Activated T-cell treated with anti-CD3 and anti-CD28 coated beads for 24 hours (primary cell): ENCODE measurements around the gene PCDH1.
A peak's percentile ranks its signal among the peaks of the same experiment; 100 is the strongest.
"Not testable (repeated sequence)": the region's sequence is repeated elsewhere in the genome, so short reads cannot be mapped to it uniquely, and the experiment has no call there.

Experiments
- DNase-seq: peaks from one replicate; pipeline ENCODE4 v3.0.0-alpha.2; 2020; ENCODE audit warnings: low read depth

The PCDH1 gene

GRCh38 chr5:141878186-141878710 is at the start of gene PCDH1:
Gene PCDH1 (minus strand): TSS chr5:141878410. CDS start chr5:141878262, 148 bp downstream.
- DNase-seq = no peak

DNA sequence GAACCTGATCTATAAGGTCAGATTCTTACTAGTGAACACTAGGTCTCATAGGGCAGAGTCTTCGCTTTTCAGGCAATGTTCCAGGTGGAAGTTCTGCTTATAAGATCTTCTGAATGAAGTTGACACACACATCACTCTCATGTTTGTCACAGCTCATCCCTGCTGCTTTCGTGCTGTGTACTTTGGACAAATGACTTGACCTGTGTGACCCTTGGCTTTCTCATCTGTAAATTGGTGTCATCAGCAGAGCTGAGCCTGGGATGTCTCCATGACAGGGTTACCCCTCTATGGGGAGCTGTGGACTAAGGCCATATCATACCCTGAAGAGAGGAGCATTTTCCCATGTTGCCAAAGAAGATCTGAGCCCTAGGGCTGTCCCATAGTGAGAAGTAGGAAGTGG is 48.2 kb upstream of the PCDH1 start:
- no peak for DNase-seq

- DNase-seq = peak; percentile 96
Observed at GRCh38 chr5:141923448-141924313, 45.5 kb upstream of the PCDH1 start, which contains the start of gene DELE1. Gene DELE1 (plus strand): TSS chr5:141923871. CDS start chr5:141923942, 71 bp downstream.

DNA sequence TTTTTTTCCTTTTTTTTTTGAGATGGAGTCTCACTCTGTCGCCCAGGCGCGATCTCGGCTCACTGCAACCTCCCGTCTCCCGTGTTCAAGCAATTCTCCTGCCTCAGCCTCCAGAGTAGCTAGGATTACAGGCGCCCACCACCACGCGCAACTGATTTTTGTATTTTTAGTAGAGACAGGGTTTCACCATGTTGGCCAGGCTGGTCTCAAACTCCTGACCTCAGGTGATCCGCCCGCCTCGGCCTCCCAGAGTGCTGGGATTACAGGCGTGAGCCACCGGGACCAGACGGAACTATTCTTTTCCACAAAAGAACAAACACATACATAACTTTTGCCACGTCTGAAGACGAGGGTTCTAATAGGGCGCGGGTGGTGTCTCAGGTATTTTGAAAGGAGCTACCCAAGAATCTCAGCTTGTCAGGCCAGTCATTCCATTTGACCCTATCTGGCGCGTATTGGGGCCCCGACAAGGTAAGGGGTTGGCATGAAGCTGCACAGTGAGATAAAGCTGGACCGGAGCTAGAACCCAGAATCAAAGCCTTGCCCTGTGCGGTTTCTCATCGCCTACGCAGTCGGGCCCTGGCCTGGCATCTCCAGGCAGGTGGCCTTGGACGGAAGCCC is 44.7 kb upstream of the PCDH1 start:
- DNase-seq = not testable (repeated sequence)

GRCh38 chr5:141920771-141921170 is 42.6 kb upstream of the PCDH1 start:
- no peak for DNase-seq

DNA sequence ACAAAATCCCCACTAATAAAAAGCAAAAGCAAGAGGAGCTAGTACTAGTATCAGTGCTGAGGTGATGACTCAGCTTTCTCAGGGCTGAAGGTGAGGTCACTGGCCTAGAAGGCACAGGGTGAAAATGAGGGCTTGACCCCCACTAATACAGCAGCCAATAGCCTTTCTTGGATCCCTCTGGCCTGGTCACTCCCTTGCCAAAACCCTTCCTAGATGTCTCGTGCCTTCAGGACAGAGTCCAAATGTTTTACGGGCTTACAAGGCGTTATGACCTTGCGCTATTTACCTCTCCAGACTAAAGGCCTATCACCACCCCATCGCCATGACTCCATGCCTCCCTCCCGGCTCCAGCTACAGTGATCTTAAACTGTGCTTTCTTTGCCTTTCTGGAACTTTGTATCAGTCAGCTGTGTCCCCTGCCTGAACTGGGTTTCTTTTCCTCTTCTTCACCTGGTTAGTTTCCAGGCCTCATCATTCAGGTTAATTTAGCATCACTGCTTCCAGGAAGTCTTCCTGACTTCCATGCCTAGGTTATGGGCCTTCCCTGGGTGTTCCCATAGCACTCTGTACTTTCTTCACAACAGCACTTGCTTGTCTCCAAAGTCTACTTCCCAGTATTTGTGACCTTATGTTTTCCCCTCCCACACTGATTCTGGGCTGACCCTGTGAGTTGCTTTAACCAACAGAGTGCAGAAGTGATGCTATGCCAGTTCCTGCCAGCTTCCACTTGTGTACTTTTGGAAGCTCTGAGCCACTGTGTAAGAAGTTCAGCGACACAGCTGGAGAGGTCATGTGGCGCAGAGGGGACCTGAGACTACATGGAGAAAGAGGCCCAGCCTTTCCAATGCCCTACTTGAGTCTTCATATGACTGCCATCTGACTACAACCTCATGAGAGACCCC is 41.3 kb upstream of the PCDH1 start:
- no peak for DNase-seq

- no peak for DNase-seq
Observed at GRCh38 chr5:141917760-141918159, 39.5 kb upstream of the PCDH1 start.

DNA sequence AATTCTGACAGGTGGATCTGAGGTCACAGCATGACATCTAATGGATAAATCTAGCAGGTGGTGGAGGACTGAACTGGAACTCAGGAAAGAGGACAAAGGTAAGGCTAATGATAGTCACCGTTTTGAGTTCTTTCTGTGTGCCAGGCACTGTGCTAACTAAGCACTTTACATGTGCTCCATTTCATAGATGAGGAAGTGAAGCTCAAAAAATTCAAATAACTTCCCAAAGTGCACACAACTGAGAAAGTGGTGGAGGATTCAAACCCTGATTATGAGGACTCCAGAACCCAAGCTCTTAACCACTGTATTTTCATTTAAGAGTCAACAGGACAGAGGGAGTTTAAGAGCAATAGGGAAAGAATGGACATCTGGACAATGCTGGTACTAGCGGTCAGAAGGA is 38.3 kb upstream of the PCDH1 start:
- DNase-seq = no peak

GRCh38 chr5:141915881-141916336 is 37.7 kb upstream of the PCDH1 start:
- DNase-seq = no peak

DNA sequence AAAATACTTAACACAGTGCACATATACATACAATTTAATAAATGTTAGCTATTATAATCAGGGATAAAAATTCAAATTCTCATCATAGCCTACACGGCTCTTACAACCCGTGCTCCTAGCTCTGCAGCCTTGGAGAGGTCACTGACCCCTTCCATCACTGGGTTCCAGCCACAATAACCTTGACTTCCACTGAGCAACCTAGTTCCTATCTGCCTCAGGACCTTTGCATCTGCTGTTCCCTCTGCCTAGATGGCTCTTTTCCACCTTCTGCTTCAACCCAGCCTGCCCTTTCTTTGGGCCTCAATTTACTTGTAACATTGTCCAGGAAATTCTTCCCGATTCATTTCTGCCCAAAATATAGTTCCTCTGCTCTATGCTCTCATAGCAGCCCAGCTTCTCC is 36.6 kb upstream of the PCDH1 start:
- no peak for DNase-seq

DNA sequence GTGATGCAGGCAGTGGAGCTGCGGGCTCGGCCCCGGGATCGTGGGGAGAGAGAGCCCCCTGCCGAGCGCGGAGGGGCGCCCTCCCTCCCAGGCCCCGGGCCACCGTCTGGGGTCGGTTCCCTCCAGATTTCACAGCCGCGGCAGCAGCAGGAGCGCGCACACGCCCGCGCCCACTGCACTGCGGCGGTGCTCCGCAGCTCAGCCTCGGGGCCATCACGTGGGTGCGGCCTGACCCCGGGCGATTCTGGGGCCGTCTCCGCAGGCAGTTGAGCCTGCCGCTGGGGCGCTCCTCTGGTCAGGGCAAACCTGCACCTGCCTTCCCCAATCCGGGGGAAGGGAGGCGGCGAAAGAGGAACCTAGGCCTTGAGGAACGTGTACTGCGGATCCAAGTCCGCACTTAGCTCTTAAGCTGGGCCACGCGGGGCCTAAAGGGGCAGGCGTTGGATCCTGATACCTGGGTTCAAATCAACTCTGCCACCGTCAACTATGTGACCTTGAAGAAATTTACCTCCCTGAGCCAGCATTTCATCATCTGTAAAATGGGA is 36.1 kb upstream of the PCDH1 start:
- peak; percentile 2 for DNase-seq

DNA sequence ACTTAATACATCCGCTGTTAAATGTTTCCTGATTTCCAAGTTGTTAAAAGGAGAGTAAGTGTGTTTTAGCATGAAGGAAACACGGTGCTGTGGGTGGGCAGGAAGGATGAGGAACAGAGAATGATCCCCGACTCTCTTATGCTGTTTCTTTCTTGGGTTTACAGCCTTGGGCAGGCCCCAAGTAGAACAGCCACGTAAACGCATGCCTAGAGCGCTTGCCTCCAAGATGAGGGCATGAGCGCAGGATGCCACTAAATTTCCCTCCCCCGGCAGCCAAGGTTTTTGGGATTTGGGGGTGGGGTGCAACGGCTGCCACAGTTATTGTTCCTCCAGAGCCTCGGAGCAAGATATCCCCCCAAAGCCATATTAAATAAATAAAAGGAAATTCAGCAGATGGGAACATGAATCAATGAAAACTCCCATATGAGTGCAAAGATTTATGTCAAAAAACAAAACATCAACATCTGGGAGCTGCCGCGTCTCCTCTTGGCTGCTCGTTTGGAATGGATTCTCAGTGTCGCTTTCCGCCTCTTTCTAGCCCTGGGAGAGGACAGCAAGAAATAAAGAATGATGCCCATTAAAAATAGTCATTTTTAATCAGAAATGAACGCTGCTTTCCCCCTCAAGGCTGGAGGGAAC is 35.5 kb upstream of the PCDH1 start:
- DNase-seq = no peak

GRCh38 chr5:141910271-141910673 is 32.1 kb upstream of the PCDH1 start:
- no peak for DNase-seq

DNA sequence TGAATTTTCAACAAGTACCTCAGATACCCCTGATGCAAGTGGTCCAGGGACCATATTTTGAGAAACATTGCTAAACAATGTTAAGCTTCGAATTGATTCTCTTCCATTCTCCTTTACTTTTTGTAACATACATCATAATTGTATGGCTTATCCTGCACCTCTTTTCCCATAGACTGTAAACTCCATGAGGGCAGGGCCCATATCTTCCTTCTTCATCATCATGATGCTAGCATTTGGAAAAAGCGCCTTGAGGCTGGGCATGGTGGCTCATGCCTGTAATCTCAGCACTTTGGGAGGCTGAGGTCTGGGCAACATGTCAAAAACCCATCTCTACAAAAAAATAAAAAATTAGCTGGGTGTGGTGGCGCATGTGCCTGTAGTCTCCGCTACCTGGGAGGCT is 31.0 kb upstream of the PCDH1 start:
- DNase-seq = no peak

- no peak for DNase-seq
Observed at GRCh38 chr5:141908796-141909195, 30.6 kb upstream of the PCDH1 start.

DNA sequence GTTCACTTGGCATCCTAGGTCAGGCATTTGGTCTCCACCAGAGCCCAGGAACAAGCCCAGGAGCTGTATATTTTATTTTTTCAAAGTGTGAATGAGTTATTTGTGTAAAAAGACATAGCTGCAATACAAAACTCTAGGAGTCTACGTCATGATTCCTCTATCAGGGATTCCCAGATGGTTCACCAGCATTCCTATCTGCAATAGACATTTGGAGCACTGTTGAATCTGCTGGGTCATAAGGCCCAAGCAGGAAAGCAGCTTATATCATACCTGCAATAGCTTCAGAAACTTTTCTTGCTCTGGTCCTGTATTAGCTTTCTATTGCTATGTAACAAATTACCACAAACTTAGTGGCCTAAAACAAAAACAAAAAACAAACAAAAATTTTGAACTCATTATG is 28.8 kb upstream of the PCDH1 start:
- DNase-seq = no peak

GRCh38 chr5:141906517-141906916 is 28.3 kb upstream of the PCDH1 start:
- DNase-seq = no peak

- no peak for DNase-seq
Observed at GRCh38 chr5:141904551-141904950, 26.3 kb upstream of the PCDH1 start.

DNA sequence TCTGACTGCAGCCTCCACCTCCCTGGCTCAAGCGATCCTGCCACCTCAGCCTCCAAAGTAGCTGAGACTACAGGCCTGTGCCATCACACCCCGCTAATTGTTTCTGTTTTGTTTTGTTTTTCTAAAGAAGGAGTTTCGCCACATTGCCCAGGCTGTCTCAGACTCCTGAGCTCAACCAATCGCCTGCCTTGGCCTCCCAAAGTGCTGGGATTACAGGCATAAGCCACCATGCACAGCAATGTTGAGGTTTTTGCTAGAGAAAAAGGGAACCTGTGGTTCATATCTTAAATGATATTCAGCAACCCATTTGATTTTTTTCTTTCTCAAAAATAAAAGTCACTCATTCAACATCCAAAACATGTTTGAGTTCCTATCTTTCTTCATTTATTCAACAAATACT is 25.1 kb upstream of the PCDH1 start:
- no peak for DNase-seq

- no peak for DNase-seq
Observed at GRCh38 chr5:141902015-141902814, 24.0 kb upstream of the PCDH1 start.
